Measurements from ENCODE around the gene ACTG1. TPM values are rescaled to one million over a fixed set of nuclear protein-coding genes. Genes with fewer than 3 reads are reported as not detected.
A peak's percentile ranks its signal among the peaks of the same experiment; 100 is the strongest.

The ACTG1 gene
- 3,227 and 3,279 TPM in 2 replicates for total RNA-seq
- long read RNA-seq, transcript ACTG1-214 (7 exons, 1,720 nt), result minor isoform, 1,618 of 6,552 reads
- long read RNA-seq, transcript ACTG1-210 (5 exons, 2,256 nt), result minor isoform, 104 of 6,552 reads
- long read RNA-seq, transcript ACTG1-212 (4 exons, 1,698 nt), result minor isoform, 56 of 6,552 reads
- long read RNA-seq, transcript ACTG1-206 (6 exons, 1,919 nt), result major isoform, 4,553 of 6,552 reads
- long read RNA-seq, partial matches to known transcripts, result 81 of 6,552 reads
- long read RNA-seq, other reads (novel, unspliced or antisense), result 112 of 6,552 reads

DNA sequence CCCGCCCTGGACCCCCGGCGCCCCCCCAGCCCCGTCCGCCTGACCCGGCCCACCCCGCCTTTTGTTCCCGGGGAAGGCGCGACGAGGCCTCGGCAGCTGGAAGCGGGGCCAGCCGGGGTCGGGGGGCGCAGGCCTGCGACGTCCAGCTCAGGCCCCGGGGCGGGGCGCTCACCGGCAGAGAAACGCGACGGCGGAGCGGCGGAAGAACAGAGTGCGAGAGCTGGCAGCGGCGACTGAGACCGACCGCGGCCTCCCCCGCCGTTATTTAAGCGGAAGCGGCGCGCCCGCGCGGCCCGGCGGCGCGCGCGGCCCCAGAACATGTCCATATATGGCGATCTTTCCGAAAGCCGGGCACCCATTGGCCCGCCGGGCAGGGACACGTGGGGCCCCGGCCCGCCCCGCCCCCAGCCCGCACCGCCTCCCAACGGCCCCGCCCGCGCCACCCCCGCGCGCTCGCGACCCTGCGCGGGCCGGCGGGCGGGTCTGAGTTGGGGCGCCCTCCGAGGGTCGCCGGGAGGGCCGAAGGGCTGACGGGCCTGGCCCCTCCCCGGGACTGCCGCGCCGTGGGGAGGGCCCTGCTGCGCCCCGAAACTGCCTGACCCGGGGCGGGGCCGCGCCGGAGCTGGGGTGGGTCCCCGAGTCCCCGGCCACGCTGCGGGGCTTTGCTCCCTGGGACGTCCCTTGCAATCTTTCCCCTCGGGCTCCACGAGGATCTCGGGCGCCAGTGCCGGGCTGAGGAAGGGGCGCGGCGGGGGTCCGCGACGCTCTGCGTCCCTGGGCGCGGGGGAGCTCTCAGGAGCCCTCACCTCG, at the start of gene ACTG1:
ACTG1 (minus strand) TSS at position 238 of the 810 bp plus-strand sequence. CDS start 445 bp downstream, outside the sequence.
- H3K27me3 Mint-ChIP-seq, result no peaks in the 10 kb centered on the region
- TF ChIP-seq, protein P1, sequence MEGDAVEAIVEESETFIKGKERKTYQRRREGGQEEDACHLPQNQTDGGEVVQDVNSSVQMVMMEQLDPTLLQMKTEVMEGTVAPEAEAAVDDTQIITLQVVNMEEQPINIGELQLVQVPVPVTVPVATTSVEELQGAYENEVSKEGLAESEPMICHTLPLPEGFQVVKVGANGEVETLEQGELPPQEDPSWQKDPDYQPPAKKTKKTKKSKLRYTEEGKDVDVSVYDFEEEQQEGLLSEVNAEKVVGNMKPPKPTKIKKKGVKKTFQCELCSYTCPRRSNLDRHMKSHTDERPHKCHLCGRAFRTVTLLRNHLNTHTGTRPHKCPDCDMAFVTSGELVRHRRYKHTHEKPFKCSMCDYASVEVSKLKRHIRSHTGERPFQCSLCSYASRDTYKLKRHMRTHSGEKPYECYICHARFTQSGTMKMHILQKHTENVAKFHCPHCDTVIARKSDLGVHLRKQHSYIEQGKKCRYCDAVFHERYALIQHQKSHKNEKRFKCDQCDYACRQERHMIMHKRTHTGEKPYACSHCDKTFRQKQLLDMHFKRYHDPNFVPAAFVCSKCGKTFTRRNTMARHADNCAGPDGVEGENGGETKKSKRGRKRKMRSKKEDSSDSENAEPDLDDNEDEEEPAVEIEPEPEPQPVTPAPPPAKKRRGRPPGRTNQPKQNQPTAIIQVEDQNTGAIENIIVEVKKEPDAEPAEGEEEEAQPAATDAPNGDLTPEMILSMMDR (IDR thresholded peaks at IDR 0.05; ENCODE audit: unreplicated experiment), result no peak
- peak within 1 kb of the TSS; percentile 96 for H3K4me3 Mint-ChIP-seq (ENCODE audit: low read depth)
- H3K36me3 Mint-ChIP-seq (ENCODE audit: insufficient read depth), result peaks cover 39% of the 10 kb centered on the region
- peak; percentile 79 for DNase-seq (ENCODE audit: low spot score, unreplicated experiment)
- H3K27ac Mint-ChIP-seq, result peak within 1 kb of the TSS; percentile 98
- no peaks in the 10 kb centered on the region for H3K9me3 Mint-ChIP-seq (ENCODE audit: low read depth)
- H3K4me1 Mint-ChIP-seq (ENCODE audit: low read depth), result peaks cover 27% of the 10 kb centered on the region

DNA sequence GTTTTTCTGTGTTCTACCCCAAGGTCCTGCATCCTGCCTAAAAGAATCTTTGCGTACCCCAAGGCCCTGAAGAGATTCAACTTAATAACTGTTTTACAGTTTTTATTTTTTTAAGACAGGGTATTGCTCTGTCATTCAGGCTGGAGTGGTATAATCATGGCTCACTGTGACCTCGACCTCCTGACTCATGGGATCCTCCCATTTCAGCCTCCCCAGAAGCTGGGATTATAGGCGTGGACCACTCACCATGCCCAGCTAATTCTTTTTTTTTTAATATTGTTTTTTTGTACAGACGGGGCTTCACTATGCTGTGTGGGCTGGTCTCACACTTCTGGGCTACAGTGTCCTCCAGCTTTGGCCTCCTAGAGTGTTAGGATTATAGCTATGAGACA, 48.9 kb upstream of the ACTG1 start:
- H3K9me3 Mint-ChIP-seq (ENCODE audit: low read depth), result no peaks in the 10 kb centered on the region
- no peaks in the 10 kb centered on the region for H3K4me1 Mint-ChIP-seq (ENCODE audit: low read depth)
- no peak overlapping the region for H3K4me3 Mint-ChIP-seq (ENCODE audit: low read depth)
- no peak overlapping the region for H3K27ac Mint-ChIP-seq
- DNase-seq (ENCODE audit: low spot score, unreplicated experiment), result no peak
- TF ChIP-seq, protein P1 (IDR thresholded peaks at IDR 0.05; ENCODE audit: unreplicated experiment), result no peak
- peaks cover 17% of the 10 kb centered on the region for H3K36me3 Mint-ChIP-seq (ENCODE audit: insufficient read depth)
- H3K27me3 Mint-ChIP-seq, result no peaks in the 10 kb centered on the region

GRCh38 chr17:81558941-81559806, 46.6 kb upstream of the ACTG1 start:
- Mint-ChIP-seq H3K4me1 (ENCODE audit: low read depth) (no peaks in the 10 kb centered on the region), H3K9me3 (ENCODE audit: low read depth) (no peaks in the 10 kb centered on the region), H3K36me3 (ENCODE audit: insufficient read depth) (peaks cover 10% of the 10 kb centered on the region), H3K27ac (no peak overlapping the region), H3K27me3 (no peaks in the 10 kb centered on the region), H3K4me3 (ENCODE audit: low read depth) (no peak overlapping the region)
- TF ChIP-seq, protein P1 (IDR thresholded peaks at IDR 0.05; ENCODE audit: unreplicated experiment), result no peak
- DNase-seq (ENCODE audit: low spot score, unreplicated experiment), result no peak

DNA sequence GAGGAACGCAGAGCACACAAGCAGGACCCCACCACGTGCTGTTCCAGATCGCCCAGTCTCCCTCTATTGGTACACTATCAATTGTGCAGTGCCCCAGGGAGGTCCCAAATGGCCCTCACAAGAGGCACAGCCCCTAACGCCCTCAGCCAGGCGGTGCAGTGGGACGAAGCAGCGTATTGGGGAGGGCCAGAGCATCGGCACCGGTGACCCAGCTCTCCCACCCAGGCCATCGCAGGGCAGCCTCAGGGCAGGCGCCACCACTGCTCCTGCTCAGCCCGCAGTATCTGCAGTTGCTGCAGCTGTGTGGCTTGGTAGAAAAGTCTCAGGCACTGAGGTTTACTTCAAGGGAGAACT, 45.5 kb upstream of the ACTG1 start:
- no peak overlapping the region for H3K4me3 Mint-ChIP-seq (ENCODE audit: low read depth)
- H3K27ac Mint-ChIP-seq, result no peak overlapping the region
- TF ChIP-seq, protein P1 (IDR thresholded peaks at IDR 0.05; ENCODE audit: unreplicated experiment), result no peak
- H3K9me3 Mint-ChIP-seq (ENCODE audit: low read depth), result no peaks in the 10 kb centered on the region
- H3K4me1 Mint-ChIP-seq (ENCODE audit: low read depth), result peaks cover 9% of the 10 kb centered on the region
- H3K36me3 Mint-ChIP-seq (ENCODE audit: insufficient read depth), result peaks cover 10% of the 10 kb centered on the region
- no peak for DNase-seq (ENCODE audit: low spot score, unreplicated experiment)
- no peaks in the 10 kb centered on the region for H3K27me3 Mint-ChIP-seq
